ENCODE data around the gene AADACL3.
A peak's percentile ranks its signal among the peaks of the same experiment; 100 is the strongest.

Gene AADACL3

GRCh38 chr1:12769976-12770505 lies 54.1 kb downstream of the AADACL3 start:
- DNase-seq (ENCODE audit: low spot score), result no peak
- Histone ChIP-seq H4K8ac (ENCODE audit: low read depth, low read length) (no peak overlapping the region), H3K18ac (ENCODE audit: low read length) (peak overlapping the region; percentile 56), H2AK5ac (ENCODE audit: low read depth, low read length) (no peak overlapping the region), H3K36me3 (replicated peaks in 1 of 2; ENCODE audit: control insufficient read depth in 2 of 2, insufficient read depth in 2 of 2, low read length in 2 of 2) (no peaks in the 10 kb centered on the region), H2BK120ac (ENCODE audit: low read depth, low read length) (no peak overlapping the region), H2AFZ (ENCODE audit: low read length) (no peak overlapping the region), H3K4ac (ENCODE audit: low read length) (no peak overlapping the region), H3K27ac (replicated peaks; ENCODE audit: low read length) (no peak overlapping the region), H3K23ac (ENCODE audit: low read depth, low read length, poor library complexity) (no peak overlapping the region), H3K4me3 (ENCODE audit: low read length in 2 of 2) (no peak overlapping the region), H3K79me1 (ENCODE audit: low read depth, low read length) (no peaks in the 10 kb centered on the region), H4K91ac (ENCODE audit: low read depth, low read length, poor library complexity) (no peak overlapping the region), H3K27me3 (ENCODE audit: control insufficient read depth in 3 of 3, insufficient read depth in 3 of 3, low read depth in 1 of 3, low read length in 3 of 3) (peaks cover 0 to 27% (median 2%) of the 10 kb centered on the region in 3 experiments), H3K4me1 (ENCODE audit: control insufficient read depth in 2 of 2, insufficient read depth in 1 of 2, low read depth in 1 of 2, low read length in 2 of 2) (no peaks in the 10 kb centered on the region), H2BK15ac (ENCODE audit: low read length) (no peak overlapping the region), H2BK12ac (ENCODE audit: low read length) (no peak overlapping the region), H3K14ac (ENCODE audit: low read length) (no peak overlapping the region), H2BK5ac (ENCODE audit: low read length) (no peak overlapping the region), H3K9ac (ENCODE audit: low read depth, low read length, poor library complexity) (no peak overlapping the region), H3K4me2 (ENCODE audit: insufficient read depth, low read length, poor library complexity, severe bottlenecking) (no peak overlapping the region), H3K9me3 (replicated peaks in 1 of 2; ENCODE audit: control insufficient read depth in 2 of 2, insufficient read depth in 1 of 2, low read depth in 1 of 2, low read length in 2 of 2) (no peaks in the 10 kb centered on the region)
- WGBS, 2 donors (ENCODE audit: extremely low coverage in 2 of 2, insufficient read length in 2 of 2, insufficient replicate concordance in 1 of 2), result no CpG with 5 or more reads among the region's 7 CpGs

- Histone ChIP-seq H4K8ac (ENCODE audit: low read depth, low read length) (no peak overlapping the region), H2AK5ac (ENCODE audit: low read depth, low read length) (no peak overlapping the region), H3K79me1 (ENCODE audit: low read depth, low read length) (no peaks in the 10 kb centered on the region), H4K91ac (ENCODE audit: low read depth, low read length, poor library complexity) (no peak overlapping the region), H3K4me3 (ENCODE audit: low read length in 2 of 2) (no peak overlapping the region), H2BK120ac (ENCODE audit: low read depth, low read length) (no peak overlapping the region), H2BK5ac (ENCODE audit: low read length) (no peak overlapping the region), H3K4ac (ENCODE audit: low read length) (no peak overlapping the region), H3K9me3 (replicated peaks in 1 of 2; ENCODE audit: control insufficient read depth in 2 of 2, insufficient read depth in 1 of 2, low read depth in 1 of 2, low read length in 2 of 2) (no peaks in the 10 kb centered on the region), H3K14ac (ENCODE audit: low read length) (no peak overlapping the region), H3K23ac (ENCODE audit: low read depth, low read length, poor library complexity) (no peak overlapping the region), H3K4me1 (ENCODE audit: control insufficient read depth in 2 of 2, insufficient read depth in 1 of 2, low read depth in 1 of 2, low read length in 2 of 2) (no peaks in the 10 kb centered on the region), H3K27ac (replicated peaks; ENCODE audit: low read length) (no peak overlapping the region), H3K9ac (ENCODE audit: low read depth, low read length, poor library complexity) (no peak overlapping the region), H3K18ac (ENCODE audit: low read length) (no peak overlapping the region), H2AFZ (ENCODE audit: low read length) (no peak overlapping the region), H2BK12ac (ENCODE audit: low read length) (no peak overlapping the region), H3K27me3 (ENCODE audit: control insufficient read depth in 3 of 3, insufficient read depth in 3 of 3, low read depth in 1 of 3, low read length in 3 of 3) (peaks cover 0 to 29% (median 2%) of the 10 kb centered on the region in 3 experiments), H2BK15ac (ENCODE audit: low read length) (no peak overlapping the region), H3K36me3 (replicated peaks in 1 of 2; ENCODE audit: control insufficient read depth in 2 of 2, insufficient read depth in 2 of 2, low read length in 2 of 2) (no peaks in the 10 kb centered on the region), H3K4me2 (ENCODE audit: insufficient read depth, low read length, poor library complexity, severe bottlenecking) (no peak overlapping the region)
- DNase-seq (ENCODE audit: low spot score), result no peak
- WGBS, 2 donors (ENCODE audit: extremely low coverage in 2 of 2, insufficient read length in 2 of 2, insufficient replicate concordance in 1 of 2), result no CpG with 5 or more reads among the region's 2 CpGs
Observed at GRCh38 chr1:12770620-12771019, 54.7 kb downstream of the AADACL3 start.

- Histone ChIP-seq H3K4me2 (ENCODE audit: insufficient read depth, low read length, poor library complexity, severe bottlenecking) (no peak overlapping the region), H4K91ac (ENCODE audit: low read depth, low read length, poor library complexity) (no peak overlapping the region), H3K79me1 (ENCODE audit: low read depth, low read length) (no peaks in the 10 kb centered on the region), H2AK5ac (ENCODE audit: low read depth, low read length) (no peak overlapping the region), H3K4me1 (ENCODE audit: control insufficient read depth in 2 of 2, insufficient read depth in 1 of 2, low read depth in 1 of 2, low read length in 2 of 2) (no peaks in the 10 kb centered on the region), H3K27me3 (ENCODE audit: control insufficient read depth in 3 of 3, insufficient read depth in 3 of 3, low read depth in 1 of 3, low read length in 3 of 3) (peaks cover 0 to 29% (median 2%) of the 10 kb centered on the region in 3 experiments), H2BK15ac (ENCODE audit: low read length) (no peak overlapping the region), H3K9ac (ENCODE audit: low read depth, low read length, poor library complexity) (no peak overlapping the region), H2AFZ (ENCODE audit: low read length) (no peak overlapping the region), H3K36me3 (replicated peaks in 1 of 2; ENCODE audit: control insufficient read depth in 2 of 2, insufficient read depth in 2 of 2, low read length in 2 of 2) (no peaks in the 10 kb centered on the region), H3K9me3 (replicated peaks in 1 of 2; ENCODE audit: control insufficient read depth in 2 of 2, insufficient read depth in 1 of 2, low read depth in 1 of 2, low read length in 2 of 2) (no peaks in the 10 kb centered on the region), H3K4me3 (ENCODE audit: low read length in 2 of 2) (no peak overlapping the region), H3K23ac (ENCODE audit: low read depth, low read length, poor library complexity) (no peak overlapping the region), H3K14ac (ENCODE audit: low read length) (no peak overlapping the region), H4K8ac (ENCODE audit: low read depth, low read length) (no peak overlapping the region), H3K4ac (ENCODE audit: low read length) (no peak overlapping the region), H2BK120ac (ENCODE audit: low read depth, low read length) (no peak overlapping the region), H3K18ac (ENCODE audit: low read length) (no peak overlapping the region), H3K27ac (replicated peaks; ENCODE audit: low read length) (no peak overlapping the region), H2BK12ac (ENCODE audit: low read length) (no peak overlapping the region), H2BK5ac (ENCODE audit: low read length) (no peak overlapping the region)
- no peak for DNase-seq (ENCODE audit: low spot score)
- no CpG with 5 or more reads among the region's 5 CpGs for WGBS, 2 donors (ENCODE audit: extremely low coverage in 2 of 2, insufficient read length in 2 of 2, insufficient replicate concordance in 1 of 2)
Observed at GRCh38 chr1:12771186-12771585, 55.3 kb downstream of the AADACL3 start.

- Histone ChIP-seq H3K9me3 (replicated peaks in 1 of 2; ENCODE audit: control insufficient read depth in 2 of 2, insufficient read depth in 1 of 2, low read depth in 1 of 2, low read length in 2 of 2) (no peaks in the 10 kb centered on the region), H2AK5ac (ENCODE audit: low read depth, low read length) (no peak overlapping the region), H3K27ac (replicated peaks; ENCODE audit: low read length) (no peak overlapping the region), H3K9ac (ENCODE audit: low read depth, low read length, poor library complexity) (no peak overlapping the region), H3K14ac (ENCODE audit: low read length) (no peak overlapping the region), H3K4me2 (ENCODE audit: insufficient read depth, low read length, poor library complexity, severe bottlenecking) (no peak overlapping the region), H3K4me3 (ENCODE audit: low read length in 2 of 2) (no peak overlapping the region), H3K36me3 (replicated peaks in 1 of 2; ENCODE audit: control insufficient read depth in 2 of 2, insufficient read depth in 2 of 2, low read length in 2 of 2) (no peaks in the 10 kb centered on the region), H2BK12ac (ENCODE audit: low read length) (no peak overlapping the region), H2AFZ (ENCODE audit: low read length) (no peak overlapping the region), H3K18ac (ENCODE audit: low read length) (no peak overlapping the region), H4K91ac (ENCODE audit: low read depth, low read length, poor library complexity) (no peak overlapping the region), H3K23ac (ENCODE audit: low read depth, low read length, poor library complexity) (no peak overlapping the region), H4K8ac (ENCODE audit: low read depth, low read length) (no peak overlapping the region), H2BK15ac (ENCODE audit: low read length) (no peak overlapping the region), H3K4ac (ENCODE audit: low read length) (no peak overlapping the region), H3K79me1 (ENCODE audit: low read depth, low read length) (no peaks in the 10 kb centered on the region), H3K27me3 (ENCODE audit: control insufficient read depth in 3 of 3, insufficient read depth in 3 of 3, low read depth in 1 of 3, low read length in 3 of 3) (peaks cover 0 to 32% (median 2%) of the 10 kb centered on the region in 3 experiments), H3K4me1 (ENCODE audit: control insufficient read depth in 2 of 2, insufficient read depth in 1 of 2, low read depth in 1 of 2, low read length in 2 of 2) (no peaks in the 10 kb centered on the region), H2BK5ac (ENCODE audit: low read length) (no peak overlapping the region), H2BK120ac (ENCODE audit: low read depth, low read length) (no peak overlapping the region)
- WGBS, 2 donors (ENCODE audit: extremely low coverage in 2 of 2, insufficient read length in 2 of 2, insufficient replicate concordance in 1 of 2), result no CpG with 5 or more reads among the region's 5 CpGs
- no peak for DNase-seq (ENCODE audit: low spot score)
Observed at GRCh38 chr1:12772520-12772919, 56.6 kb downstream of the AADACL3 start.

Measured in neuronal stem cell (in vitro differentiated cells).